ENCODE data around the gene COMMD7.

The COMMD7 gene

DNA sequence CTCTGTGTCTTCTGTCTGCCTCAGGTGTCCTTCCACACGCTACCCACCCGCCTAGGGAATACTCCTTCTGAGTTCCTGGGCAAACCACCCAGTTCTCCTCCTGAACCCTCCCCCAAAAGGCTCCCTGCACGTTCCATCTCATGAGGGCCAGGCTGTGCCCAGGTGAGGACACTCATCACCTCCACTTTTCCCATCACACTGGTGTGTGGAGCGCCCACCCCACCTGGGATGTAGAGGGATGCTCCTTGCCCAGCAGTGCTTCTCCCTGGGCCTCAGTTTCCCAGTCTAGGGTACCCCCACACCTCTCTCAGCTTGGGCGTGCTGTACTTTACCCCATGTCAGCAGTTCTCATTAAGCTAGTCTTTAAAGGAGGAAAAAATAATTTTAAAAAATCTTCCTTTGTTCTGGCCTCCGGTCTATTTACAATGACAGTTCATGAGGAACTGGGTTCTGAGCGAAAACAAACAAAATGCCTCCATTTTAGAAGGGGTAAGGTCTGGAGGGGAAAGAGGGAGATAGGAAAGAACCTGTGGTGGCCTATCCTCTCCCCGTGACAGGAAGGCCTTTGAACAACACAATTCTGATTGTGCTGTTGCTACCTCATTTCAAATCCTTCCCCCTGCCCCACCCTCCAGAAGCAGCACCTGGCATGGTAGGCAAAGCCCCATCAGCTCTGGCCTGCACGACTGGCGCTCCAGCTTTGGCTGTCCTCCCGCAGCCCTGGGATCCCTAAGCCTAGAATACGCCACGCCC lies 67.9 kb downstream of the COMMD7 start:
- no peak for DNase-seq

- DNase-seq: peak; percentile 51
Measured at GRCh38 chr20:32674362-32674789, 68.9 kb downstream of the COMMD7 start.

- peak; percentile 26 for DNase-seq
Measured at GRCh38 chr20:32672982-32673851, 70.0 kb downstream of the COMMD7 start.

GRCh38 chr20:32672394-32672981 lies 70.8 kb downstream of the COMMD7 start:
- no peak for DNase-seq

DNA sequence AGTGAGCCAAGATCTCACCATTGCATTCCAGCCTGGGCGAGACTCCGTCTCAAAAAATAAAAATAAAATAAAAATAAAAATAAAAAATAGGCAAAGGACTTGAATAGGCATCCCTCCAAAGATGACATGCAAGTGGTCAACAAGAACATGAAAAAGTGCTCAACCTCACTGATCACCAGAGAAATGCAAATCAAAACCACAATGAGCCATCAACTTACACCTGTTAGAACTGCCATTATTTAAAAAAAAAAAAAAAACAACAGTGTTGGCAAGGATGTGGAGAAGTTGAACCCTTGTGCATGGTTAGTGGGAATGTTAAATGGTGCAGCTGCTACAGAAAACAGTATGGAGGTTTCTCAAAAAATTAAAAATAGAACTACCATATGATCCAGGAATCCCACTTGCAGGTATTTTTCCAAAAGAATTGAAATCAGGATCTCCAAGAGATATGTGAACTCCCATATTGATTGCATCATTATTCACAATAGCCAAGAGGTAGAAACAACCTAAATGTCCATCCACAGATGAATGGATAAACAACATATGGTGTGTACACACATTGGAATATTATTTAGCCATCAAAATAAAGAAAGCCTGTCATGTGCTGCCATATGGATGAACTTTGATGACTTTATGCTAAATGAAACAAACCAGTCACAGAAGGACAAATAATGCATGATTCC lies 72.4 kb downstream of the COMMD7 start:
- DNase-seq: no peak

GRCh38 chr20:32667027-32667426 lies 76.2 kb downstream of the COMMD7 start:
- no peak for DNase-seq

- no peak for DNase-seq
Measured at GRCh38 chr20:32664678-32665159, 78.5 kb downstream of the COMMD7 start.

DNA sequence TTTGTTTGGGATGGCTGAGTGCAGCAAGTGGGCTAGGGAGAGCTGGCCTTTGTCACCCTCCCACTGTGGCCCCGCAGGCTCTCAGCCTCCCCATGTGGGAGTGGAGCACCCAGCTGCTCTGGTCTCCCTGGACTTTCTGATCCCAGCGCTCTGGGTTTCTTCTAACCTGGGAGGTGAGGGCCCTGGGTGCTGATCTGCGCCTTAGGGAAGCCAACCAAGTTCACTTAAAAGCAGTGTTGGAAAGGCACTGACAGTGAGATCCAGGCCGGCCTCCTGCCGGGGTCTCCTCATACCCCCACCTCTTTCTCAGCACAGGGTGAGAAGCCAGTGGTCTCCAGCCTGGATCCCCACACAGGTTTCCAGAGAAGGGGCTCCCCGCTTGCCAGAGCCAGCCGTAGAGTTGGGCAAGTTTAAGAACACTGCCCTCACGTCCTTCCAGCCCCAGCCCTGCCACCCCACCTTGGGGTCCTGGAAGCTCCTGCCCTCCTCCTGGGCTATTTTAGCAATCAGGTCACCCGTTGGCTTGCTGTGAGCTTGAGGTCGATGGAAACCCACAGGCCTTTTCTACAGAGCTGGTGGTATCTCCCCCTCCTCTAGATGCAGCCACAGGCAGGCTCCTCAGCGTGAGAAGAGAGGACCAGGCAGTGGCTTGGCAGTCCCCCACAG lies 79.1 kb downstream of the COMMD7 start:
- no peak for DNase-seq

DNA sequence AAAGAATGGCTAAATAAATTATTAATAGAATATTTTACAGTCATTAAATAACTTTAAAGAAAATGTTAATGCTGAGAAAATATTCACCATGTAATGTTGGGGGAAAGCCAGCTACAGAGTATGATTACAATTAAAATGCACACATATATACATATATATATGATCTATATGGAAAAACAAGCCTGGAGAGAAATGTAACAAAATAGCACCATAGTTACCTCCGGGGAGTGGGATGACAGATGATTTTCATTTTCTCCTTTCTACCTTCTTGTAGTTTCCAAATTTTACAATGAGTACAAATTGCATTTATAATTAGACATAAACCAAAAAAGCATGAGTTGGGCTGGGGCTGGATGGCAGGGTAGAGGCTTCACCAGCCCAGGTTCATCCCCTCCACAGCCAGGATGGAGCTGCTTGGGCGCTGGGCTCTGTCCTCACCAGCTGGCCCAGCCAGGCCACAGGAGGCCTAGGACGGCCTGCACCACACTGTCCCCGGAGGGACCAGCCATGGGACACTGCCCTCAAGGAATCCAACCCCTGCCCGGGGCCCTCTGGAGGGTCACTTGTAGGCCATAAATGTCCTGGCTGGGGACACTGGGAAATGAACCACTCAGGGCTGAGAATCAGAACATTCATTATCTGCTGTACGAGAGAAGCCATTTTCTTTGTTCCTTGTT lies 79.8 kb downstream of the COMMD7 start:
- no peak for DNase-seq

DNA sequence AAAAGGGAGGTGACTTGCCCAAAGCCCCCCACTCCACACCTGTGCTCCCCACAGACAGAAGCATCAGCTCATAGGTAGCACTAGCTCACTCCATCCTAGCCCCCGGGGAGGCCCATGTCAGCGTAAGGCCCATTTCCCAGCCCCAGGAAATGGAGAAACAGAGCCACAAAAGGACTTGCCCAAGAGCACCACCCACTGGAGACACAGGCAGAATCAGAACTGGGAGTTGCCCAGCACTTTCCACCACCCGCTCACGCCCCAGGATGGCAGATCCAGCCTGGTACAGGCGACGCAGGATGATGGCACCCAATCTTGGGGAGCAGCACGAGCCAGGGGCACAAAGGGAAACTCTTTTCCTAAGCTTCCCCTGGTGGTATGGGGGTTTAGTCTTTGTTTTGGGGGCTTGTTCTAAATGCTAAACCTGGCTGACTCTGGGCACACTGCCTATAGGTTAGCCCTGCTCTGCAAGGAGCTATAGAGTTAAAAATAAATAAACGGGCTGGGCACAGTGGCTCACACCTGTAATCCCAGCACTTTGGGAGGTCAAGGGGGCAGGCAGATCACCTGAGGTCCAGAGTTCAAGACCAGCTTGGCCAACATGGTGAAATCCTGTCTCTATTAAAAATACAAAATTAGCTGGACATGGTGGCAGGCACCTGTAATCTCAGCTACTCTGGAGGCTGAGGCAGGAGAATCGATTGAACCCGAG lies 81.3 kb downstream of the COMMD7 start:
- DNase-seq: no peak

GRCh38 chr20:32660661-32661060 lies 82.6 kb downstream of the COMMD7 start:
- no peak for DNase-seq

GRCh38 chr20:32656827-32657226 lies 86.4 kb downstream of the COMMD7 start:
- DNase-seq: no peak

- no peak for DNase-seq
Measured at GRCh38 chr20:32655903-32656512, 87.3 kb downstream of the COMMD7 start.

- peak; percentile 79 for DNase-seq
Measured at GRCh38 chr20:32652739-32653526, 90.3 kb downstream of the COMMD7 start.

Data from CD4-positive, alpha-beta T cell treated with Interferon gamma for 1 hour (primary cell).